A673 (cell line): ENCODE measurements around the gene PLEKHM1.
"Not testable (repeated sequence)": the region's sequence is repeated elsewhere in the genome, so short reads cannot be mapped to it uniquely, and the experiment has no call there.

Experiments used
- CTCF ChIP-seq: fragments of 300-800, 200-600 bp; sonication (generic); conservative IDR thresholded peaks from 2 replicates; pipeline ENCODE4 v1.5.1; 2017; ENCODE audit warnings: low read depth, mild to moderate bottlenecking, antibody characterized with exemption, low read length, moderate library complexity, mixed read lengths
- EZH2 ChIP-seq: fragments of 200-600 bp; sonication (generic); IDR thresholded peaks from 2 replicates; pipeline ENCODE4 v1.6.1; 2017; ENCODE audit warnings: borderline replicate concordance, low read depth, mild to moderate bottlenecking, mixed read lengths, antibody characterized with exemption, low read length; ENCODE audit not compliant: poor library complexity, severe bottlenecking

GRCh38 chr17:45505183-45505582 is 14.7 kb upstream of the PLEKHM1 start:
- TF ChIP-seq CTCF, EZH2: not testable (repeated sequence)
